ENCODE results near the gene CDKAL1.

- no peak for TF ChIP-seq CTCF (IDR thresholded peaks at IDR 0.05)
- TF ChIP-seq POLR2A (IDR thresholded peaks at IDR 0.05) = no peak
- no peak for TF ChIP-seq POLR2AphosphoS5 (IDR thresholded peaks at IDR 0.05)
Measured at GRCh38 chr6:20838113-20838512, 303.9 kb downstream of the CDKAL1 start.
